CD4-positive, alpha-beta T cell treated with Interleukin-4 for 1 hour (primary cell): ENCODE results near the gene MFRP.
"Not testable (repeated sequence)": the region's sequence is repeated elsewhere in the genome, so short reads cannot be mapped to it uniquely, and the experiment has no call there.

Source experiments
- DNase-seq, 2 donors: peaks; one replicate each; pipeline ENCODE4 v3.0.0-alpha.2; 2020 to 2022

Gene MFRP

GRCh38 chr11:119346605-119347004 lies at the start of gene MFRP:
Gene MFRP (minus strand): TSS chr11:119346705. CDS start chr11:119346513, 192 bp downstream.
- no peak for DNase-seq

- no peak for DNase-seq
Observed at GRCh38 chr11:119391275-119391674, 44.8 kb upstream of the MFRP start.

- peak in 1 of 2 donors; percentile 18 for DNase-seq
Observed at GRCh38 chr11:119389611-119390254, 43.2 kb upstream of the MFRP start.

DNA sequence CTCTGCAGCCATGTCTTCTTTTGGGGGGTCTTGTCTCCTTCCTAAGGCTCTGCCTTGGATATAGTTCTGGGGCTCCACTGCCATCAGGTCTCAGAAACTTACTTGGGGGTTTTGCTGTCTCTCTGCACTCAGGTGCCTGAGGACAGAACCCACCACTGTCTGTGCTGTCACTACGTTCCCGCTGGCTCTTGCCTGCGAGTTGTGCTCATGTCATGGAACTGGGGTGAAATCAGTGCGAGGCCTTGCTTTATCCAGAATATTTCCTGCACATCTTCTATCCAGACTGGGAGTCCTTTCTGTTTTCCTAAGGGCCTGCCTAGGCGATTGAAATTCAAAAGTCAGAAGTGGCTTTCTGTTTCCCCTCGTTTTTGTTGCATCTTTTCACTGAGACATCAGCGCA lies 41.6 kb upstream of the MFRP start:
- DNase-seq = no peak

DNA sequence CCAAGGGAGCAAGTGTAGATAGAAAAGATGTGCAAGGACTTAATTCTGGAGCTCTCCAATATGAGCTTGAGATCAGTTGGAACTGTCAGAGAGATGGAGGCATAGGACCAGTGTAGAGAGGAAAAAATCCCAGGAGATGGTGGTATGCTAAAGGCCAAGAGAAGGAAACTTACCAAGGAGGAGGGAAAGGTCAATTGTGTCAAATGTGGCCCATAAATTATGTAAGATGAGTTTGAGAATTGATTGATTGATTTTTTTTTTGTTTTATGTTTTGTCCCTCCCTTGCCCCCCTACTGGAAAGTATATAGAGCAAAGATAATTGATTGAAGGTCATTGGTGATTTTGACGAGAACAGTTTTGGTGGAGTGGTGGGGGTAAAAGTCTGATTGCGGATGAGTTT lies 37.8 kb upstream of the MFRP start:
- DNase-seq = no peak

GRCh38 chr11:119382513-119382912 lies 36.0 kb upstream of the MFRP start:
- not testable (repeated sequence) for DNase-seq

- DNase-seq = no peak
Observed at GRCh38 chr11:119382101-119382500, 35.6 kb upstream of the MFRP start.

DNA sequence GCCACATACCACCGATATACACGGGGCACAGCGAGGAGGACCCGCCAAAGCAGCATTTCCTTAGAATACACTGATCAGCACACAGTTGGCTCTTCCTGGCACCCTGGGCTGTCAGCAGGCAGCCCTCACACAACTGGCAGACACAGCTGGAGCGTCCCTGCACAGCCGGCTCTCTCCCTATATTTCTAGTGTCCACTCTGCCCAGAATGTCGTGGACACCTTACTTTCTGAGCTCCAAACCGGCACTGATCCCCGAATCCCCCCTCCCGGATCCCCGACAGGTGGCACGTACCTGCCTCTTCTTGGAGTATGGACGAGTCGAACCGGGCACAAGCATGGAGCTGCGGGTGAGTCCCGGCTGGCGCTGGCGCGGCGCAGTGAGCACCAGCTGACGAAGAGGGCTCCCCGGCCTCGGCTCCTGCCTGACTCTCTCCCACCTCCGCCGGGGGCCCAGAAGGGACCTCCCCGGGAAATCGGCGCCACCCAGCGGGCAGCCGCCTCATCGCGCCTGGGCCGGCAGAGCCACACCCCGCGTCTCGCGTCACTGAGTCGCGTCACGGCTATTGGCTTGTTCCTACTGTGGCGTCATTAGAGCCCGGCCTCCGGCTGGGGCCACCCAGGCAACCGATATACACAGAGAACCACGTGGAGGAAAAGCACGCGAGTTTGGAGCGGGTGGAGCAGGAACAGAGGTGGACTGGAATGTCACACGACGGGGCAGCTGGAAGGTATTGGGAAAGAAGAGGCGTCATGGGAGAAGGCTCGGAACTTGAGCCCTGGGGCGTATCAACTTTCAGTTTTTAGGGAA lies 34.9 kb upstream of the MFRP start, which contains the start of gene USP2:
TSS of gene USP2 (minus strand) at position 510 of the 808 bp plus-strand sequence. CDS start 8,210 bp downstream, outside the sequence.
- peak; percentile 97 for DNase-seq

DNA sequence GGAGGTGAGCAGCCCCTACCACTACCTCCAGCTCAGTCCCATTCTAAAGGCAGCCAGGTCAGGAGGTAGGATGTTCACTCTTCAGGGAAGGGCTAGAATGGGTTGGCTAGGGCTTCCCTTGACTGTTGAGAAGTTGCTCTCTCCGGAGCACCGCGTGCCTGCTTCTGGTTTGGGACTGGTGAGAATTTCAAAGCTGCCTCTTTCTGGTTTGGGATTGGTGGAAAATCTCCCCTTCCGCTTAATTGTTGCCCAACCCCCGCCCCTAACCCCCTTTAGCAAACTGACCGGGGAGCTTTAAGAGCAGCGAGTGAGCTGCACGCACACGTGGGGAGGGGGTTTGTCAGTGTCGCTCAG lies 34.3 kb upstream of the MFRP start:
- DNase-seq = peak in 1 of 2 donors; percentile 16

GRCh38 chr11:119380160-119380826 lies 33.8 kb upstream of the MFRP start:
- no peak for DNase-seq

- no peak for DNase-seq
Observed at GRCh38 chr11:119378851-119379465, 32.5 kb upstream of the MFRP start.

DNA sequence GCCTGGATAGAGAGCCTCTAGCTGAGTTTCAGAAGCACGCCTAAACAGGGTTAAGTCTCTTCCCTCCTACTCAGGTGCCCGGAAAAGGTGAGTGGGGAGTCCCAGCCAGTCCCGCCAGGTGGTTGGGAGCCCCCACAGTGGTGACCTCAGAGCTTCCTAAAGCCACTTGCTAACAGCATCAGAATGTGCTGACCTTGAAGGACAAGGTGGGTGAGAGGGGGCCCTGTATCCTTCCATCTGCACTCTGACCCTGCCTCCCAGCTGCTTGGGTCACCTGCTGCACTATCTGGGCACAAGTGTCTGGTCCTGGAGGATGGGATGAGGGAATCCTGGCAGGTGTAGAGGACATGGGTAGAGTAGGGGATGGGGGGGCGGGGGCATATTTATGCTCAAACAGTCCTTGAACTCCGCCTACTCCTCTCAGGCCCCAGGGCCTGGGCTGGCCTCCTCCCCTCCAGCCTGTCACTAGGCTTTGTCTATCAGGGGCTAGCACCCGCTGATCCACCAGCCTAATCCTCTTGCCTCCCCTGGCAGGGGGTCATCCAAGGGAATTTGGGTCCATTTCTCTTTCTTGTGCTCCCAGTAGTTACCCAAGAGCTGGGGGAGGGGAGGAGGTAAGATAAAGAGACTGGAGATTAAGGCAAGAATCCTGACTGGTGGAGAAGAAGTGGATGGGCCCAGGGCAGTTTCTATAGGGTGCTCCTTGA lies 31.6 kb upstream of the MFRP start:
- no peak for DNase-seq

DNA sequence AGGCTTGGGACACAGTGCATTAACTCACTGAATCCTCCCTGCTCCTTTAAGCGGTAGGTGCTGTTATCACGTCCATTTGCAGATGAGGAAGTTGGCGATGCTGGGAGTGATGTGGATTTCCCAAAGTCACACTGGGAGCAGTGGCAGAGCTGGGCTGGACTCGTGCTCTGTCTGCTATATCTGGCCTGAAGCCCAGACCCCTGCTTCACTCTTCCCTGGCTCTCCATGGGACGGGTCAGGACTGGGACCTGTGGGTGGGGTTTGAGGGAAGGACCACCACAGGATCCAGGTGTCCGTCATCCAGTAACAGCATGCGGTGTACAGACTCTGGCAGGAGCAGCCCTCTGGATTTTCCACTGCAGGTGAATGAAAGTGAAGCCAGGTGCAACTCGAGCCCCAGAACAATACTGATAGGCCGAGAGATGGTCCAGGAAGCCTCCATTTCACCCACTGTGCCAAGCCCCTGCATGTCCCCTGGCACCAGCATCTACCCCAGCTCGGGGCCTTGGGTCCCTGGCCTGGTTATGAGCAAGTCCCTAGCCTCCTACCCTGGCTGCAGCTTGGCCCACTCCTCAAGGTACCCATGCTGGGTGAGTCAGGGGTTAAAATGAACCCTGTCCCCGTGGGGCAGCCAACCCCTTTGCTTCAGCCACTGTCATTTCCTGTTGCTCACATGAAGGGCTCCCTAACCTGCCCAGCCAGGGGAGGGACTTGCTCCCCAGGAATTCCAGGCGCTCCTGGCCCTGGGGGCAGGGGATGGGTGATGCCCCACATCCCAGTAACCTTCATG lies 30.8 kb upstream of the MFRP start:
- DNase-seq = no peak

DNA sequence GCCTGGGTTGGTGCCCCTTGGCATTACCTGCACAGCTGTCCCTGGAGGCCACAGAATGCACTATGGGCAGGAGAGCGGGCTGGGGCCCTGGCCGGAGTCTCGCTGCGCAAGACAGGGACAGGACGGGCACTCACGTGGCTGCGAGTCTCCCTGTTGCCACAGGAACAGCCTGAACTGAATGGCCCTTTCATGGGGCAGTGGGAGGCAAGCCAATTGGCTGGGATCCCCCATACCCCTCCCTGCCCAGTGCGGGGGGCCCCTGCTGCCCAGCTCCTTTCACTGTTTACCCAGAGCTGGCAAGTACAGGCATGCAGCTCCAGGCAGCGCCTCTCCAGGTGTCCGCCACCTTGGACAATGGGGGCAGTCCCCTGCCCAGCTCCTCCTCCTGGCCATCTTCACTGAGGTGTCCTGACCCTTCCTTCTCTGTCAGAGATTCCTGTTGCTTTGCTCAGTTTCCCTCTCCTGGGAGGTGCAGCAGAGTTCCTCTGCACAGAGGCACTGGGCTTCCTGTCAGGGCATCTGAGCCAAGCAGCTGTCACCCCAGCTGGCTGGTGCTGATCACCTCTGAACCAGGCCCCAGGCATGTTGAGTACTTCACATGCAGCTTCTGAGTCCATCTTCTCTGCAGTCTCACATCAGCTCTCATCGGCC lies 29.8 kb upstream of the MFRP start:
- DNase-seq = no peak

GRCh38 chr11:119375337-119376196 lies 29.1 kb upstream of the MFRP start:
- DNase-seq = no peak

GRCh38 chr11:119374632-119375336 lies 28.3 kb upstream of the MFRP start:
- no peak for DNase-seq

DNA sequence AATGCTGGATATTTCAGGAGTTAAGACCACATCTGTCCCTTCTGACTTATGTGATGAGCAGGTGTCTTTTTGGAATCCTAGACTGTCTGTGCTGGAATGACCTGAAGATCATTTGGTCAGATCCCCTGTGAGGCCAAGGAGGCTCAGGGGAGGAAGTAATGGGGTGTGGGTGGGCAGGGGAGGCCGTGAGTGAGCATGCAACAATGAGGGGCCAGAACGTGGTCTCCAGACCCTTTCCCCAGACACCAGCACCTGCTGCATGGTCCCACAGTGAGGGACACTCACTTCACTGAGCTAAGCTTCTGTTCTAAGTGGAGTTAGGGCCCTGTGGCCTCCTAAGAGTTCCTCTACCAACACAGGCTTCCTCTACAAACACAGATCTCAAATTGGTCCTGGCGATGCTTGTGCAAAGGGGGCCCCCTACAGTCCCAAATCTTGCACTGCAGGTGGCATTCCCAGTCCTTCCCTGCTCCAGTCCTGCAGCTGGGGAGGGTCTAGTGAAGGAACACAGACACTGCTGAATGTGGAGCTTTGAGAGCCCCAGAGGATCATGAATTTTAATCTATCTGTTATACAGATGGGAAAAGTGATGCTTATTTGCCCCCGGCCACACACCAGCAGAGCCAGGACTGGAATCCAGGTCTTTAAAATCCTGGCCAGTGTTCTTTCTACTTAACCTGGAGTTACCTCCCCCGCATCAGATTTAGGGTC lies 27.6 kb upstream of the MFRP start:
- peak; percentile 45 to 51 for DNase-seq

GRCh38 chr11:119373059-119373920 lies 26.8 kb upstream of the MFRP start:
- no peak for DNase-seq
